Astrocyte of the spinal cord (primary cell): Measurements from ENCODE around the gene CCDC138.

Experiments used
- DNase-seq: peaks from one replicate; pipeline ENCODE4 v3.0.0; 2011; ENCODE audit warnings: low read depth, low spot score
- H3K4me3 ChIP-seq: 2 replicates; pipeline ENCODE4 v1.5.1; 2011; ENCODE audit warnings: low read depth, mild to moderate bottlenecking, low read length, moderate library complexity
- in situ Hi-C: cut with HindIII; loops from 2 replicates; pipeline ENCODE4 v1.10.0; 2017; ENCODE audit warnings: low sequenced_read_pairs
- TF ChIP-seq, protein P1 (sequence below): IDR thresholded peaks from 2 replicates; pipeline ENCODE4 v1.5.1; 2012; ENCODE audit warnings: low read depth, mild to moderate bottlenecking, low read length, inconsistent platforms

Gene CCDC138

DNA sequence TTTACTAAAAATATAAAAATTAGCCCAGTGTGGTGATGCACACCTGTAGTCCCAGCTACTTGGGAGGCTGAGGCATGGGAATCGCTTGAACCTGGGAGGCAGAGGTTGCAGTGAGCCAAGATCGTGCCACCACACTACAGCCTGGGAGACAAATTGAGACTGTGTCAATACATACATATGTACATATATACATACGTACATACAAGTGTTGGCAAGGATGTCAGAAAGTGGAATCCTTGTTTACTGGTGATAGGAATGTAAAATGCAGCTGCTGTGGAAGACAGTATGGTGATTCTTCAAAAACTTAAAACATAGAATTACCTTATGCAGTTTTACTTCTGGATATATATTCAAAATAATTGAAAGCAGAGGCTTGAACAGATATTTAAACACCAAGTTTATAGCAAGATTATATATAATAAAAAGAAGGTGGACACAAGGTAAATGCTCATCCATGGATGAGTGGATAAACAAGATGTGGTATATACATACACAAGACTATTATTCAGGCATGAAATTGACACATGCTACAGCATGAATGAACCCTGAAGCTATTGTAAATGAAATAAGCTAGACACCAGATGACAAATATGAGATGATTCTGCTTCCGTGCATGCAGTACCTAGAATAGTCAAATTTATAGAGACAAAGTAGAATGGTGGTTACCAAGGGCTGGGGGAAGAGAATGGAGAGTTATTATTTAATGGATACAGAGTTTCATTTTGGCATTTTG, 43.2 kb downstream of the CCDC138 start:
- in situ Hi-C loops, result no loop called here
- no peak overlapping the region for H3K4me3 ChIP-seq
- DNase-seq, result no peak
- TF ChIP-seq, protein P1, sequence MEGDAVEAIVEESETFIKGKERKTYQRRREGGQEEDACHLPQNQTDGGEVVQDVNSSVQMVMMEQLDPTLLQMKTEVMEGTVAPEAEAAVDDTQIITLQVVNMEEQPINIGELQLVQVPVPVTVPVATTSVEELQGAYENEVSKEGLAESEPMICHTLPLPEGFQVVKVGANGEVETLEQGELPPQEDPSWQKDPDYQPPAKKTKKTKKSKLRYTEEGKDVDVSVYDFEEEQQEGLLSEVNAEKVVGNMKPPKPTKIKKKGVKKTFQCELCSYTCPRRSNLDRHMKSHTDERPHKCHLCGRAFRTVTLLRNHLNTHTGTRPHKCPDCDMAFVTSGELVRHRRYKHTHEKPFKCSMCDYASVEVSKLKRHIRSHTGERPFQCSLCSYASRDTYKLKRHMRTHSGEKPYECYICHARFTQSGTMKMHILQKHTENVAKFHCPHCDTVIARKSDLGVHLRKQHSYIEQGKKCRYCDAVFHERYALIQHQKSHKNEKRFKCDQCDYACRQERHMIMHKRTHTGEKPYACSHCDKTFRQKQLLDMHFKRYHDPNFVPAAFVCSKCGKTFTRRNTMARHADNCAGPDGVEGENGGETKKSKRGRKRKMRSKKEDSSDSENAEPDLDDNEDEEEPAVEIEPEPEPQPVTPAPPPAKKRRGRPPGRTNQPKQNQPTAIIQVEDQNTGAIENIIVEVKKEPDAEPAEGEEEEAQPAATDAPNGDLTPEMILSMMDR, result no peak

DNA sequence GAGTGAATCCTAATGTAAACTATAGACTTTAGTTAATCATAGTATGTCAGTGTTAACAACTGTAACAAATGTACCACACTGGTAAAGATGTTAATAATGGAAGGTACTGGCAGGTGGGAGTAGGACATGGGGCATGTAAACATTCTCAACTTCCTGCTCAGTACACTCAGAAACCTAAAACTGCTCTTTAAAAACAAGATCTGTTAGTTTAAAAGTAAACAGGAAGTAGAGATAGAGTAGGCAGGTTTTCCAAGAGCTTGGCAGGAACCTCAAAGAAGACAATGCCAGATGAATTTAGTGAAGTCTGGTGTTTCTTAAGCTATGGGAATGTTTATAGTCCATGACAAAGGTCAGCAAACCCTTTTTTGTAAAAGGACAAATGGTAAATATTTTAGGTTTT, 46.6 kb downstream of the CCDC138 start:
- DNase-seq, result no peak
- in situ Hi-C loops, result no loop called here
- TF ChIP-seq, protein P1, result no peak
- no peak overlapping the region for H3K4me3 ChIP-seq

DNA sequence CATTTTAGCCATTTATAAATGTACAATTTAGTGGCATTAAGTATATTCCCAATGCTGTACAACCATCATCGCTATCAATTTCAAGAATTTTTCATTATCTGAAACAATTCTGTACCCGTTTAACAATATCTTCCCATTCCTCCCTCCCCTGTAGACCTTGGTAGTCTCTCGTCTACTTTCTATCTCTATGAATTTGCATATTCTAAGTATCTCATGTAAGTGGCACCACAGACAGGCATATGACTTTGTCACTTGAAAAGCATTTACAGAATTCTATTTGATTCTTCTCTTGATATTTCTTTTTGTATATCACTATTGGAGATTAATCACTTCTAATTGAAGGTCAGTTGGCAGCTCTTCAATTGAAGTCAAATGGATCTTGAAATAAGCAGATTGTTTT, 48.0 kb downstream of the CCDC138 start:
- DNase-seq, result no peak
- H3K4me3 ChIP-seq, result no peak overlapping the region
- TF ChIP-seq, protein P1, result no peak
- in situ Hi-C loops, result no loop called here

DNA sequence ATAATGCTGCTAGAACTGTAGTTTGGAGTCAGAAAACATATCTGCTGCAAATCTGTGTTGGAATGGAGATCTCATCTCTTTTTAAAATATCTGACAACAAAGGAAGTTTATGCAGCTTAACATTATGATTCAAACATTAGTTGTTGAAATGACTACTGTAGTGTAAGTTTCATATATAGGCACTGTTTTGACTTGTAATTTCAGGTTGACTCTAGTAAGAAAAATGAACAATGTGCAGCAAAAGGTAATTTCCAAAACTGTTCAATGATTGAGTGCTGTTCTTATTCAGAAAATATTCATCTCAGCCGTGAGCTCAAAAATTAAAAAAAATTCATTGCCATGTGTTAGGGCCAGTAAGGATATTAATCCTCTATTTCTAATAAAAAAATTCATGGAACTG, 48.5 kb downstream of the CCDC138 start:
- in situ Hi-C loops, result no loop called here
- TF ChIP-seq, protein P1, result no peak
- DNase-seq, result no peak
- H3K4me3 ChIP-seq, result no peak overlapping the region

DNA sequence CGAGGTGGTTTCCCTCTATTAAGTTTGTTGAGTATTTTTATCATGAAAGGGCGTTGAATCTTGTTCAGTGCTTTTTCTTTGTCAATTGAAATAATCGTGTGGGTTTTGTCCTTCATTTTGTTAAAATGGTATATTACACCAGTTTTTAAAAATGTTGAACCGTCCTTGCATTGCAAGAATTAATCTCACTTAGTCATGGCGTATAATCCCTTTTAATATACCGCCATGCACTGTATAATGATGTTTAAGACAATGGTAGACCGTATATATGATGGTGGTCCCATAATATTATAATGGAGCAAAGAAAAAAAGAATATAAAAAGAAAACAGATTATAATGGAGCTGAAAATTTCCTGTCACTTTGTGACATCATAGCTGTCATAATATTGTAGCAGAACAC, 50.6 kb downstream of the CCDC138 start:
- no peak overlapping the region for H3K4me3 ChIP-seq
- in situ Hi-C loops, result no loop called here
- TF ChIP-seq, protein P1, result no peak
- DNase-seq, result no peak

DNA sequence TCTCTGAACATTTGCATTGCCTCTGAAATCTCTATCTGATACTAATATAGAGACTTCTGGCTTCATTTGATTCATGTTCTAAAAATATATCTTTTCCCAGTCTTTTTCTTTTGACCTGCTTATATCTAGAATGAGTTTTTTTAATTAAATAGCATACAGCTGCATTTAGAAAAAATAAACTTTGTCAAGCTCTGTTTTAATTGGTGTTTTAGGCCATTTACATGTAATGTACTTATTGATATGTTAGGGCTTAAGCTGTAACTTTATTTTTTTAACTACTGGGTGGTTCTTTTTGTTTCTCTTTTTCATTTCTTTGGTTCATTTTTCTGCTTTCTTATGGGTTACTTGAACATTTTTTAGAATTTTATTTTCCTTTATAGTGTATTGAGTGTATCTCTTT, 54.9 kb downstream of the CCDC138 start:
- in situ Hi-C loops, result no loop called here
- TF ChIP-seq, protein P1, result no peak
- H3K4me3 ChIP-seq, result no peak overlapping the region
- DNase-seq, result no peak
